ENCODE data around the gene ZNF552. TPM values are rescaled to one million over a fixed set of nuclear protein-coding genes. Genes with fewer than 3 reads are reported as not detected.
"Not testable (repeated sequence)": the region's sequence is repeated elsewhere in the genome, so short reads cannot be mapped to it uniquely, and the experiment has no call there.

ZNF552 gene
- total and polyA plus RNA-seq, 2 experiments from 2014 or later: 12.9 to 26.7 TPM

GRCh38 chr19:57829316-57829715 lies 14.6 kb upstream of the ZNF552 start:
- DNase-seq (ENCODE audit: low spot score): peak; percentile 31
- H3K27ac ChIP-seq: peak overlapping the region; percentile 94

GRCh38 chr19:57825511-57825910 lies 10.8 kb upstream of the ZNF552 start:
- Histone ChIP-seq H3K27ac (no peak overlapping the region), H2AFZ (no peak overlapping the region), H3K36me3 (replicated peaks; ENCODE audit: insufficient read depth, low read depth) (no peaks in the 10 kb centered on the region), H3K4me1 (ENCODE audit: insufficient read depth) (peaks cover 48% of the 10 kb centered on the region), H3K4me3 (no peak overlapping the region), H3K4me2 (no peak overlapping the region), H3K9me3 (ENCODE audit: low read depth) (no peaks in the 10 kb centered on the region), H3K79me2 (peaks cover 88% of the 10 kb centered on the region), H3K9me2 (replicated peaks; ENCODE audit: insufficient read depth) (no peaks in the 10 kb centered on the region), H3K27me3 (no peaks in the 10 kb centered on the region), H4K20me1 (ENCODE audit: insufficient read depth, poor library complexity, severe bottlenecking) (no peaks in the 10 kb centered on the region)
- DNase-seq (ENCODE audit: low spot score): no peak
- TF ChIP-seq EZH2phosphoT487 (IDR thresholded peaks at IDR 0.05; ENCODE audit: low read depth, severe bottlenecking, unreplicated experiment): no peak
- no peak for TF ChIP-seq EZH2 (IDR thresholded peaks at IDR 0.05; ENCODE audit: borderline replicate concordance)
- TF ChIP-seq CTCF (IDR thresholded peaks at IDR 0.05; ENCODE audit: poor library complexity): no peak
- 94% methylated on average over 6 of the region's 6 CpGs for WGBS (ENCODE audit: low lambda C conversion rate, missing lambda C conversion rate)

More at GRCh38 chr19:57829316-57829715, 14.6 kb upstream of the ZNF552 start:
- Histone ChIP-seq H3K27me3 (no peaks in the 10 kb centered on the region), H3K36me3 (replicated peaks; ENCODE audit: insufficient read depth, low read depth) (no peaks in the 10 kb centered on the region), H3K9me2 (replicated peaks; ENCODE audit: insufficient read depth) (no peaks in the 10 kb centered on the region), H3K9me3 (ENCODE audit: low read depth) (no peaks in the 10 kb centered on the region), H3K4me2 (peak overlapping the region; percentile 86), H3K79me2 (peaks cover 75% of the 10 kb centered on the region), H2AFZ (no peak overlapping the region), H4K20me1 (ENCODE audit: insufficient read depth, poor library complexity, severe bottlenecking) (no peaks in the 10 kb centered on the region), H3K4me1 (ENCODE audit: insufficient read depth) (peaks cover 29% of the 10 kb centered on the region), H3K4me3 (no peak overlapping the region)
- 27% methylated on average over 5 of the region's 5 CpGs for WGBS (ENCODE audit: low lambda C conversion rate, missing lambda C conversion rate)
- TF ChIP-seq EZH2 (IDR thresholded peaks at IDR 0.05; ENCODE audit: borderline replicate concordance) (no peak), EZH2phosphoT487 (IDR thresholded peaks at IDR 0.05; ENCODE audit: low read depth, severe bottlenecking, unreplicated experiment) (no peak), CTCF (IDR thresholded peaks at IDR 0.05; ENCODE audit: poor library complexity) (no peak)

- H3K9me2 ChIP-seq (replicated peaks; ENCODE audit: insufficient read depth); H4K20me1 ChIP-seq (ENCODE audit: insufficient read depth, poor library complexity, severe bottlenecking); H3K4me3 ChIP-seq; H3K36me3 ChIP-seq (replicated peaks; ENCODE audit: insufficient read depth, low read depth); H3K27me3 ChIP-seq; H2AFZ ChIP-seq; DNase-seq (ENCODE audit: low spot score); H3K9me3 ChIP-seq (ENCODE audit: low read depth): not testable (repeated sequence)
- Histone ChIP-seq H3K4me1 (ENCODE audit: insufficient read depth) (peaks cover 38% of the 10 kb centered on the region), H3K4me2 (peak overlapping the region; percentile 62), H3K79me2 (peaks cover 88% of the 10 kb centered on the region), H3K27ac (peak overlapping the region; percentile 64)
- WGBS (ENCODE audit: low lambda C conversion rate, missing lambda C conversion rate): 52% methylated on average over 4 of the region's 4 CpGs
These were observed 8.9 kb upstream of the ZNF552 start for GRCh38 chr19:57823608-57824007.

- H3K9me3 ChIP-seq (ENCODE audit: low read depth); H3K9me2 ChIP-seq (replicated peaks; ENCODE audit: insufficient read depth); DNase-seq (ENCODE audit: low spot score); H4K20me1 ChIP-seq (ENCODE audit: insufficient read depth, poor library complexity, severe bottlenecking); H2AFZ ChIP-seq; H3K27me3 ChIP-seq; H3K36me3 ChIP-seq (replicated peaks; ENCODE audit: insufficient read depth, low read depth); H3K4me3 ChIP-seq: not testable (repeated sequence)
- Histone ChIP-seq H3K27ac (peak overlapping the region; percentile 64), H3K79me2 (peaks cover 87% of the 10 kb centered on the region), H3K4me1 (ENCODE audit: insufficient read depth) (peaks cover 38% of the 10 kb centered on the region), H3K4me2 (peak overlapping the region; percentile 62)
- WGBS (ENCODE audit: low lambda C conversion rate, missing lambda C conversion rate): 47% methylated on average over 2 of the region's 2 CpGs
These were observed 8.4 kb upstream of the ZNF552 start for GRCh38 chr19:57823155-57823554.

- not testable (repeated sequence) for H3K4me3 ChIP-seq; DNase-seq (ENCODE audit: low spot score); H3K27me3 ChIP-seq; H3K9me3 ChIP-seq (ENCODE audit: low read depth); H4K20me1 ChIP-seq (ENCODE audit: insufficient read depth, poor library complexity, severe bottlenecking); H3K36me3 ChIP-seq (replicated peaks; ENCODE audit: insufficient read depth, low read depth); H3K9me2 ChIP-seq (replicated peaks; ENCODE audit: insufficient read depth); H2AFZ ChIP-seq
- Histone ChIP-seq H3K4me1 (ENCODE audit: insufficient read depth) (peaks cover 38% of the 10 kb centered on the region), H3K4me2 (peak overlapping the region; percentile 62), H3K79me2 (peaks cover 81% of the 10 kb centered on the region), H3K27ac (peak overlapping the region; percentile 86)
- 85% methylated on average over 3 of the region's 3 CpGs for WGBS (ENCODE audit: low lambda C conversion rate, missing lambda C conversion rate)
These were observed 6.8 kb upstream of the ZNF552 start for GRCh38 chr19:57821501-57821900.

- Histone ChIP-seq H3K4me3 (peak overlapping the region; percentile 28), H3K27ac (peak overlapping the region; percentile 90), H3K4me2 (peak overlapping the region; percentile 85), H3K79me2 (peaks cover 76% of the 10 kb centered on the region), H3K4me1 (ENCODE audit: insufficient read depth) (peaks cover 38% of the 10 kb centered on the region)
- H3K9me2 ChIP-seq (replicated peaks; ENCODE audit: insufficient read depth); H4K20me1 ChIP-seq (ENCODE audit: insufficient read depth, poor library complexity, severe bottlenecking); H3K36me3 ChIP-seq (replicated peaks; ENCODE audit: insufficient read depth, low read depth); DNase-seq (ENCODE audit: low spot score); H3K27me3 ChIP-seq; H3K9me3 ChIP-seq (ENCODE audit: low read depth); H2AFZ ChIP-seq: not testable (repeated sequence)
- 27% methylated on average over 3 of the region's 3 CpGs for WGBS (ENCODE audit: low lambda C conversion rate, missing lambda C conversion rate)
These were observed 6.4 kb upstream of the ZNF552 start for GRCh38 chr19:57821095-57821494.

Data from hepatocyte (in vitro differentiated cells).